ENCODE results near the gene UNKL.

DNA sequence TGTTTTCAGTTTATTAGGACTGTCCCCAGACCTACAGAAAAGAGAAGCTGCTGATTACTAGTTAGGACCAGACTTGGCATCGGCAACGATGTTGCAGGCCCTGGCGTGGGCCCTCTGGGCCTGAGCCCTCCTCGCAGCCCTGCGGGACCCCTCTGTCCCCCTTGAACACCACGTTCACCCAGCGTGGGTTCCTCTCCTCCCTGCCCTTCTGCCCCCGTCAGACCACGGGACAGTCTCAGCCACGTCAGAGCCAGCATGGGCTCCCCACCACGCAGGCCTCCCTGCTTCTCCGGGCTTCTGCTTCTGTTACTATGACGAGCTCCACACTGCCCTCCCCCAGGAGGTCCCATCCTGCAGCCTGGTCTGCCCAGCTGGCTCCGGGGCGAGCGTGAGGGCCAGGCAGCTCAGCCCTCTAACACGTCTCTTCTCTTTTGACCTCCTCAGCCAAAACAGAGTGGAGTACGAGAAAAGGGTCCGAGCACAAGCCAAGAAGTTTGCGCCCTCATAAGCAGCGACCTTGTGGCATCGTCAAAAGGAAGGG lies 90.1 kb downstream of the UNKL start:
- TF ChIP-seq POLR2A (IDR thresholded peaks at IDR 0.05), result no peak
- TF ChIP-seq CTCF (IDR thresholded peaks at IDR 0.05 in 8 of 11, conservative IDR thresholded peaks at IDR 0.05 in 3 of 11), result no peak
